ENCODE data around the gene KCNQ5.

GRCh38 chr6:73050706-73051105 is 428.8 kb downstream of the KCNQ5 start:
- TF ChIP-seq, protein P1, sequence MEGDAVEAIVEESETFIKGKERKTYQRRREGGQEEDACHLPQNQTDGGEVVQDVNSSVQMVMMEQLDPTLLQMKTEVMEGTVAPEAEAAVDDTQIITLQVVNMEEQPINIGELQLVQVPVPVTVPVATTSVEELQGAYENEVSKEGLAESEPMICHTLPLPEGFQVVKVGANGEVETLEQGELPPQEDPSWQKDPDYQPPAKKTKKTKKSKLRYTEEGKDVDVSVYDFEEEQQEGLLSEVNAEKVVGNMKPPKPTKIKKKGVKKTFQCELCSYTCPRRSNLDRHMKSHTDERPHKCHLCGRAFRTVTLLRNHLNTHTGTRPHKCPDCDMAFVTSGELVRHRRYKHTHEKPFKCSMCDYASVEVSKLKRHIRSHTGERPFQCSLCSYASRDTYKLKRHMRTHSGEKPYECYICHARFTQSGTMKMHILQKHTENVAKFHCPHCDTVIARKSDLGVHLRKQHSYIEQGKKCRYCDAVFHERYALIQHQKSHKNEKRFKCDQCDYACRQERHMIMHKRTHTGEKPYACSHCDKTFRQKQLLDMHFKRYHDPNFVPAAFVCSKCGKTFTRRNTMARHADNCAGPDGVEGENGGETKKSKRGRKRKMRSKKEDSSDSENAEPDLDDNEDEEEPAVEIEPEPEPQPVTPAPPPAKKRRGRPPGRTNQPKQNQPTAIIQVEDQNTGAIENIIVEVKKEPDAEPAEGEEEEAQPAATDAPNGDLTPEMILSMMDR (IDR thresholded peaks at IDR 0.05) = no peak
- no peak for TF ChIP-seq EP300 (IDR thresholded peaks at IDR 0.05)
- no peak for TF ChIP-seq POLR2AphosphoS5 (IDR thresholded peaks at IDR 0.05)
